AG04449 (cell line): ENCODE measurements around the gene LRRC4C.

Source experiments
- CTCF ChIA-PET: fragments of 350-600 bp; formaldehyde crosslinking; extraction: SDS; loops from one replicate; lab custom pipeline; 2021; ENCODE audit warnings: antibody characterized with exemption; lab: Yijun Ruan, JAX
- POLR2A ChIA-PET: fragments of 400-600, 350-600 bp; formaldehyde crosslinking; extraction: SDS; loops from one replicate; lab custom pipeline; 2020; ENCODE audit warnings: antibody characterized with exemption, inconsistent platforms; lab: Yijun Ruan, JAX
- DNase-seq: peaks from one replicate; pipeline ENCODE4 v3.0.0-alpha.2; 2010; ENCODE audit warnings: low read depth, low spot score
- H3K4me3 ChIP-seq: 2 replicates; pipeline ENCODE4 v1.5.1; 2011; ENCODE audit warnings: low read depth, mild to moderate bottlenecking, control low read depth, low read length
- CTCF ChIP-seq: IDR thresholded peaks from one replicate; pipeline ENCODE4 v1.5.1; 2011; ENCODE audit warnings: mild to moderate bottlenecking, moderate library complexity, low read length, control low read depth, inconsistent platforms; ENCODE audit not compliant: insufficient read depth; ENCODE audit errors: missing control alignments

LRRC4C gene

DNA sequence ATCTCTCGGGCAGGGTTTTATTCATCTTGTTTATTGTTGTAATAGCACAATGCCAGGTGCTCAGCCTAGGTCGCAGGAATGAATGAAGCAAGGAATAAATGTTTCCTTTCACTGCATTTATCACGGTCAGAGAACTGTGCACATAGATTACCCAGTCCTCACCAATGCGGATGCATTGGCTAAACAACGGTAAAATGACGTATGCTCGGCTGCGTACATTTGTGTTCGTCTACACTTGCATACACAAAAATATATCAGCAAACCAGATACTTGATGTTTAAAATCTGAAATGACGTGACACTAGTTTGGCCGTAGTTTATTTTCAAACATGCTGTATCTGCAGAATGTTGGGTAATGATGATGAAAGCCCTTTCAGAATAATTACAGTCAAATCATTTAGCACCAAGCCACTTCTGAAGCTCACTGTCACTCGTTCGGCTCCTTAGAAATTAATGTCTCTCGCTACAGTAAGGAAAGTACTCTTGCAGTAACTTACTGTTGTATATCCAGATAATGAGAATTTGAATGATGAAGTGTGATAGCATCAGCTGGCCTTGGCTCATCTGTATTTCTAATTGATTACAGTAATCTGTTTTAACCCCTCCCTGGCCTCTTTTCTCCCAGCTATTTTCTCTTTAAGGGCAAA lies 268.9 kb downstream of the LRRC4C start:
- POLR2A ChIA-PET: no interaction called here
- DNase-seq: no peak
- no peak for TF ChIP-seq CTCF
- CTCF ChIA-PET: no interaction called here
- H3K4me3 ChIP-seq: no peak overlapping the region

DNA sequence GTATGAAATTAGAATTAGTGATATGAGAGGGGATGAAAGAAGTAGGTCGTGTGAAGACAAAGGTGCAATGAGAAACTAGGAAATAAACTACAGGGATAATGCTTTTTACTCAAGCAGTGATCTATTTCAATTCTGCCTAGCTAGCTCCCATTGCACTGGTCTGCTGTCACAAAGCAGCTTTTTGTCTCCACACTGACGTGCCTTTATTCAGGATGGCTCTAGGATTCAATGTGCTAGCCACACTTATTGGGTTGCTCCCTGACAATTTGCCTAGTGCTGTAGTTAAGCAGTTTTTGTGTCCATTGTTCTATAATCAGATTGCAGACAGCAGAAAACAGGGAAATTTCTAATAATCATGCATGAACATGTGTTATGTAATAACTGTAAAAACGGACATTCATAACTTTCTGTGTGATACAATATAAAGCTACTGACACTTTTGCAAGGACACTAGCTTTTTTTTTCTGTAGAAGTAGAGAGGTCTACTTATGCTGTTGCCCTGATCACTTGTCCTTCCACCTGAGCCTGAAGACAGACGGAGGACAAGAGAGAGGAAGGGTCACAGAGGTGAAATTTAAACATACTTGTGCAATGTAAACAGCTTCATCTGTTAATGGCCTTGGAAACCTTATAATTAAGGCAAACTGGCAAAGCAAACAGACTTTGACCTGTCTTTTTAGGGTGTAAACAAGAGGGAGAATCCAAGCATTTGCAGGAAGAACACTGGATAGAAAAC lies 269.6 kb downstream of the LRRC4C start:
- ChIA-PET POLR2A (no interaction called here), CTCF (no interaction called here)
- TF ChIP-seq CTCF: no peak
- H3K4me3 ChIP-seq: no peak overlapping the region
- no peak for DNase-seq

- CTCF ChIA-PET: no interaction called here
- POLR2A ChIA-PET: no interaction called here
- no peak overlapping the region for H3K4me3 ChIP-seq
- no peak for TF ChIP-seq CTCF
- no peak for DNase-seq
Observed at GRCh38 chr11:41177791-41178190, 281.7 kb downstream of the LRRC4C start.

GRCh38 chr11:41175304-41175972 lies 284.0 kb downstream of the LRRC4C start:
- no peak for TF ChIP-seq CTCF
- no peak overlapping the region for H3K4me3 ChIP-seq
- POLR2A ChIA-PET: no interaction called here
- CTCF ChIA-PET: no interaction called here
- DNase-seq: no peak

- no peak overlapping the region for H3K4me3 ChIP-seq
- ChIA-PET POLR2A (no interaction called here), CTCF (no interaction called here)
- no peak for DNase-seq
- TF ChIP-seq CTCF: no peak
Observed at GRCh38 chr11:41146326-41146725, 313.1 kb downstream of the LRRC4C start.

GRCh38 chr11:41145420-41145819 lies 314.0 kb downstream of the LRRC4C start:
- DNase-seq: no peak
- CTCF ChIA-PET: no interaction called here
- no peak for TF ChIP-seq CTCF
- POLR2A ChIA-PET: no interaction called here
- no peak overlapping the region for H3K4me3 ChIP-seq
